ENCODE data around the gene SALL4. TPM values are rescaled to one million over a fixed set of nuclear protein-coding genes. Genes with fewer than 3 reads are reported as not detected.

Gene SALL4
- total and polyA plus RNA-seq, 9 of the 15 experiments (the other 6 are each of a cell fraction or from before 2014, with no cell fraction given) = 0.03 to 0.07 TPM; not detected in 7

DNA sequence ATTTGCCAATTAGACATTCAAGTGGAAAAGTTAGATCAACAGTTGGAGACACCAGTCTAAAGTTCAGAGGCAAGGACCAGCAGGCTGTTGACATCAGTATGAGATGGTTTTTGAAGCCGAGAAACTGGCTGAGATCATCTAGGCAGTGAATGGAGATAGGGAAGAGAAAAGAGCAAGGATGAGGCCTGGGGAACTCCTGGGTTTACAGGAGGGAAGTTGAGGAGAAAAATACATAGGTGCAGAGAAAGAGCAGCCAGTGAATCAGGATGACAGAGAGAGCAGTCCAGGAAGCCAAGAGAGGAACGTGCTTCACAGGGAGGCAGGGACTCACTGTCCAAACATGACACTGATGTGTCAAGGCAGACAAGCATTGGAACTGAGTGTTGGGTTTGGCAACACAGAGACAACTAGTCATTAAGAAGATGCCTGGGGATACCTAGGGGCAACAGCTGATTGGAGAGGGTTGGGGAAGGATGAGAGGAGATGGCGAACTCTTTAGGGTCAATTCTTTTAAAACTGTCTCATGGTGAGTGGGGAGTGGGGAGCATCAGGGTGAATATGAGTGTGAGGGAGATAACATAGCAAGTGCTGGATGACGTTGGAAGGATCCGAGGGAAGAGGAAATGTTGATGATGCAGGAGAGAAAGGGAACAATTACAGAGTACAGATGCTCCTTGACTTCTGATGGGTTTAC is 13.2 kb upstream of the SALL4 start:
- peaks cover 3 to 5% of the 10 kb centered on the region in 2 experiments; a peak in 4 of 5 replicates for H3K27me3 ChIP-seq (ENCODE audit: control insufficient read depth in 2 of 2, insufficient read depth in 2 of 2, low read length in 2 of 2)
- H3K4me1 ChIP-seq (replicated peaks in 1 of 2; ENCODE audit: control insufficient read depth in 2 of 2, insufficient read depth in 2 of 2, low read length in 2 of 2) = no peaks in the 10 kb centered on the region
- H3K4me3 ChIP-seq = no peak overlapping the region
- H2AFZ ChIP-seq (ENCODE audit: low read depth, low read length) = no peak overlapping the region
- H3K9me1 ChIP-seq (ENCODE audit: control insufficient read depth, insufficient read depth, low read length) = no peaks in the 10 kb centered on the region
- POLR2A ChIA-PET = no interaction called here
- ATAC-seq = no peak
- DNase-seq (ENCODE audit: extremely low read depth in 1 of 4, low spot score in 3 of 4) = no peak
- H4K20me1 ChIP-seq (replicated peaks; ENCODE audit: control insufficient read depth, insufficient read depth, low read length) = no peaks in the 10 kb centered on the region
- H3K27ac ChIP-seq (ENCODE audit: extremely low read depth, low read depth, low read length) = no peak overlapping the region
- H3K9ac ChIP-seq (ENCODE audit: insufficient read depth in 1 of 2, low read depth in 2 of 2, low read length in 2 of 2) = no peak overlapping the region
- WGBS (ENCODE audit: insufficient coverage, low coverage, missing lambda C conversion rate) = 0% methylated on average over 5 of the region's 5 CpGs
- CTCF ChIA-PET (ENCODE audit: low intra/inter-chr PET ratio) = no interaction called here
- no peak for FAIRE-seq
- in situ Hi-C loops (cut with MboI) = no loop called here
- BruUV-seq (replicated peaks) = no TSS peak
- no peaks in the 10 kb centered on the region for H3K9me3 ChIP-seq (replicated peaks; ENCODE audit: control insufficient read depth, insufficient read depth, low read depth, low read length)
- intact Hi-C loops (cut with micrococcal nuclease) = no loop called here
- TF ChIP-seq ZNF75A (CRISPR knock-in tag; IDR thresholded peaks at IDR 0.05) = no peak
- TF ChIP-seq CEBPG (CRISPR knock-in tag; IDR thresholded peaks at IDR 0.05) = no peak
- TF ChIP-seq CEBPG (tag; conservative IDR thresholded peaks at IDR 0.05 in 1 of 2, IDR thresholded peaks at IDR 0.05 in 1 of 2) = no peak
- TF ChIP-seq ESRRA (IDR thresholded peaks at IDR 0.05; ENCODE audit: borderline replicate concordance, low read depth) = no peak
- TF ChIP-seq FOXA1 (IDR thresholded peaks at IDR 0.05; ENCODE audit: borderline replicate concordance) = no peak
- no peak for TF ChIP-seq NR2C1 (IDR thresholded peaks at IDR 0.05)
- no peak for TF ChIP-seq NR2C1 (tag; IDR thresholded peaks at IDR 0.05)
- no peak for TF ChIP-seq NRF1 (conservative IDR thresholded peaks at IDR 0.05 in 1 of 2, IDR thresholded peaks at IDR 0.05 in 1 of 2)
- TF ChIP-seq FOXM1 (IDR thresholded peaks at IDR 0.05; ENCODE audit: low read depth) = no peak
- TF ChIP-seq FOXM1 (CRISPR knock-in tag; IDR thresholded peaks at IDR 0.05; ENCODE audit: low read depth) = no peak
- no peak for TF ChIP-seq HSF4 (CRISPR knock-in tag; IDR thresholded peaks at IDR 0.05; ENCODE audit: borderline replicate concordance)
- no peak for TF ChIP-seq KLF6 (CRISPR knock-in tag; IDR thresholded peaks at IDR 0.05; ENCODE audit: borderline replicate concordance)
- no peak for TF ChIP-seq ZNF57 (CRISPR knock-in tag; IDR thresholded peaks at IDR 0.05)
- no peak overlapping the region for H3K4me2 ChIP-seq (ENCODE audit: insufficient read depth, low read length)
- no peaks in the 10 kb centered on the region for H3K79me2 ChIP-seq (ENCODE audit: control insufficient read depth, insufficient read depth, low read length)
- H3K36me3 ChIP-seq (ENCODE audit: control insufficient read depth, insufficient read depth, low read length) = no peaks in the 10 kb centered on the region

Data from K562 (cell line).